HG03103 (cell line): ENCODE results near the gene CA5A.
"Not testable (repeated sequence)": the region's sequence is repeated elsewhere in the genome, so short reads cannot be mapped to it uniquely, and the experiment has no call there.

Experiments used
- ATAC-seq: cut with Tn5 transposase; IDR thresholded peaks from one replicate; pipeline ENCODE4 v1.9.1; 2021; ENCODE audit warnings: low read depth; ENCODE audit not compliant: unreplicated experiment

Gene CA5A

GRCh38 chr16:87926246-87927194 lies 9.8 kb downstream of the CA5A start:
- ATAC-seq: no peak

- ATAC-seq: no peak
Measured at GRCh38 chr16:87924811-87925670, 11.3 kb downstream of the CA5A start.

GRCh38 chr16:87924041-87924810 lies 12.1 kb downstream of the CA5A start:
- ATAC-seq: no peak

GRCh38 chr16:87922250-87922871 lies 14.0 kb downstream of the CA5A start:
- no peak for ATAC-seq

GRCh38 chr16:87921236-87921773 lies 15.0 kb downstream of the CA5A start:
- ATAC-seq: no peak

- ATAC-seq: no peak
Measured at GRCh38 chr16:87919681-87919994, 16.7 kb downstream of the CA5A start.

GRCh38 chr16:87918866-87919680 lies 17.3 kb downstream of the CA5A start:
- ATAC-seq: no peak

- ATAC-seq: no peak
Measured at GRCh38 chr16:87918338-87918737, 18.0 kb downstream of the CA5A start.

GRCh38 chr16:87917503-87917902 lies 18.8 kb downstream of the CA5A start:
- no peak for ATAC-seq

- ATAC-seq: no peak
Measured at GRCh38 chr16:87914812-87915211, 21.5 kb downstream of the CA5A start.

- ATAC-seq: not testable (repeated sequence)
Measured at GRCh38 chr16:87914021-87914725, 22.2 kb downstream of the CA5A start.

GRCh38 chr16:87912691-87913090 lies 23.6 kb downstream of the CA5A start:
- ATAC-seq: not testable (repeated sequence)

- not testable (repeated sequence) for ATAC-seq
Measured at GRCh38 chr16:87911106-87911763, 25.1 kb downstream of the CA5A start.

GRCh38 chr16:87909203-87909935 lies 27.0 kb downstream of the CA5A start:
- not testable (repeated sequence) for ATAC-seq

GRCh38 chr16:87908101-87908500 lies 28.2 kb downstream of the CA5A start:
- ATAC-seq: not testable (repeated sequence)

- ATAC-seq: not testable (repeated sequence)
Measured at GRCh38 chr16:87905521-87905920, 30.8 kb downstream of the CA5A start.

GRCh38 chr16:87904963-87905362 lies 31.4 kb downstream of the CA5A start:
- ATAC-seq: not testable (repeated sequence)
